HepG2 (cell line): Measurements from ENCODE around the gene HENMT1. TPM values are rescaled to one million over a fixed set of nuclear protein-coding genes. Genes with fewer than 3 reads are reported as not detected.

ENCODE experiments used
- ATRX ChIP-seq: sonication (generic); formaldehyde crosslinking; IDR thresholded peaks from 2 replicates; pipeline ENCODE4 v1.4.0; 2020; ENCODE audit warnings: missing genetic modification reagents, borderline replicate concordance
- BRCA1 ChIP-seq: sonication (generic); formaldehyde crosslinking; IDR thresholded peaks from 2 replicates; pipeline ENCODE4 v1.4.0; 2020; ENCODE audit warnings: missing genetic modification reagents
- BRD4 ChIP-seq: sonication (generic); formaldehyde crosslinking; IDR thresholded peaks from 2 replicates; pipeline ENCODE4 v1.4.0; 2020; ENCODE audit warnings: missing genetic modification reagents
- DMAP1 ChIP-seq: IDR thresholded peaks from 2 replicates; pipeline ENCODE4 v1.6.1; 2016
- ELF4 ChIP-seq: sonication (generic); formaldehyde crosslinking; IDR thresholded peaks from 2 replicates; pipeline ENCODE4 v1.5.0; 2020; ENCODE audit warnings: missing genetic modification reagents, mild to moderate bottlenecking, moderate library complexity, borderline replicate concordance
- GABPA ChIP-seq, 2 experiments: IDR thresholded peaks; 2 replicates each; pipeline ENCODE4 v1.6.1; 2011 to 2016; ENCODE audit warnings: low read depth in 2 of 2, low read length in 1 of 2, missing biosample characterization in 1 of 2, missing genetic modification characterization in 1 of 2
- HDAC1 ChIP-seq: sonication (generic); formaldehyde crosslinking; IDR thresholded peaks from 2 replicates; pipeline ENCODE4 v1.5.1; 2020; ENCODE audit warnings: mild to moderate bottlenecking, missing genetic modification reagents
- HDAC2 ChIP-seq: sonication (generic); formaldehyde crosslinking; IDR thresholded peaks from 2 replicates; pipeline ENCODE4 v1.4.0; 2020; ENCODE audit warnings: missing genetic modification reagents
- HNRNPLL ChIP-seq: fragments of 200-400 bp; formaldehyde crosslinking; IDR thresholded peaks from 2 replicates; pipeline ENCODE4 v1.6.1; 2017; ENCODE audit warnings: mild to moderate bottlenecking, low read depth, low read length; ENCODE audit not compliant: poor library complexity, severe bottlenecking
- MBNL3 ChIP-seq: fragments of 250-450 bp; sonication (Bioruptor Pico); conservative IDR thresholded peaks from 2 replicates; pipeline ENCODE4 v1.8.0; 2022; ENCODE audit warnings: mild to moderate bottlenecking, inconsistent platforms
- NFATC3 ChIP-seq: sonication (generic); formaldehyde crosslinking; IDR thresholded peaks from 2 replicates; pipeline ENCODE4 v1.5.1; 2020; ENCODE audit warnings: mild to moderate bottlenecking, missing genetic modification reagents
- PLRG1 ChIP-seq: fragments of 450-650 bp; conservative IDR thresholded peaks from 2 replicates; pipeline ENCODE4 v1.6.1; 2016
- RARA ChIP-seq: IDR thresholded peaks from 2 replicates; pipeline ENCODE4 v1.6.1; 2016; ENCODE audit warnings: missing genetic modification reagents, missing compliant biosample characterization
- RCOR2 ChIP-seq: IDR thresholded peaks from 2 replicates; pipeline ENCODE4 v1.6.1; 2016; ENCODE audit warnings: missing biosample characterization, missing genetic modification reagents
- SALL1 ChIP-seq: sonication (generic); formaldehyde crosslinking; IDR thresholded peaks from 2 replicates; pipeline ENCODE4 v1.8.0; 2022; ENCODE audit warnings: mild to moderate bottlenecking, missing genetic modification reagents
- SOX13 ChIP-seq, 3 experiments: fragments of 450-650 bp in 1 of 3; sonication (generic) in 1 of 3; formaldehyde crosslinking in 1 of 3; IDR thresholded peaks in 2 of 3; conservative IDR thresholded peaks in 1 of 3; 2 replicates each; pipeline versions ENCODE4 v1.5.0 to v1.6.1; 2016 to 2020; ENCODE audit warnings: antibody characterized with exemption in 1 of 3, mild to moderate bottlenecking in 1 of 3, missing compliant biosample characterization in 1 of 3, missing genetic modification reagents in 1 of 3, moderate library complexity in 1 of 3
- STAT5B ChIP-seq: sonication (generic); formaldehyde crosslinking; IDR thresholded peaks from 2 replicates; pipeline ENCODE4 v1.4.0; 2020; ENCODE audit warnings: missing genetic modification reagents
- ZBTB38 ChIP-seq: sonication (generic); formaldehyde crosslinking; IDR thresholded peaks from 2 replicates; pipeline ENCODE4 v1.5.1; 2020; ENCODE audit warnings: mild to moderate bottlenecking, missing genetic modification reagents
- ZBTB7B ChIP-seq: sonication (generic); formaldehyde crosslinking; IDR thresholded peaks from 2 replicates; pipeline ENCODE4 v1.4.0; 2020; ENCODE audit warnings: missing genetic modification reagents
- ZMYM3 ChIP-seq: sonication (generic); formaldehyde crosslinking; IDR thresholded peaks from 2 replicates; pipeline ENCODE4 v1.5.1; 2020; ENCODE audit warnings: mild to moderate bottlenecking, missing genetic modification reagents
- ZNF253 ChIP-seq: sonication (generic); formaldehyde crosslinking; IDR thresholded peaks from 2 replicates; pipeline ENCODE4 v1.8.0; 2022; ENCODE audit warnings: mild to moderate bottlenecking, missing genetic modification reagents, borderline replicate concordance
- ZNF264 ChIP-seq: sonication (generic); formaldehyde crosslinking; IDR thresholded peaks from 2 replicates; pipeline ENCODE4 v1.4.0; 2020; ENCODE audit warnings: missing genetic modification reagents
- ZNF382 ChIP-seq: sonication (generic); formaldehyde crosslinking; IDR thresholded peaks from 2 replicates; pipeline ENCODE4 v1.5.0; 2020; ENCODE audit warnings: missing genetic modification reagents, mild to moderate bottlenecking, borderline replicate concordance
- ZNF543 ChIP-seq: sonication (generic); formaldehyde crosslinking; IDR thresholded peaks from 2 replicates; pipeline ENCODE4 v1.4.0; 2020; ENCODE audit warnings: mild to moderate bottlenecking, missing genetic modification reagents
- ZNF556 ChIP-seq: sonication (generic); formaldehyde crosslinking; IDR thresholded peaks from 2 replicates; pipeline ENCODE4 v1.4.0; 2020; ENCODE audit warnings: mild to moderate bottlenecking, missing genetic modification reagents, borderline replicate concordance
- ZNF737 ChIP-seq: sonication (generic); formaldehyde crosslinking; IDR thresholded peaks from 2 replicates; pipeline ENCODE4 v1.5.0; 2020; ENCODE audit warnings: missing genetic modification reagents, mild to moderate bottlenecking, borderline replicate concordance
- ZNF746 ChIP-seq: sonication (generic); formaldehyde crosslinking; IDR thresholded peaks from 2 replicates; pipeline ENCODE4 v1.8.0; 2022; ENCODE audit warnings: mild to moderate bottlenecking, missing genetic modification reagents
- polyA plus RNA-seq, 8 experiments: library from polyadenylated mRNA; depleted of rRNA in 3 of 8; stranded (reverse) in 7 of 8; unstranded in 1 of 8; fragments of >200 nt; fragmentation: Illumina TruSeq in 4 of 8; extraction: Trizol in 4 of 8; gene quantifications; 2 replicates each; pipeline versions ENCODE4 v1.2.1 to v1.2.3, GENCODE V29; 2011 to 2016; ENCODE audit warnings: low read depth in 4 of 8, missing spikeins in 1 of 8, mixed read lengths in 1 of 8; ENCODE audit not compliant: insufficient read depth in 1 of 8
- total RNA-seq, 5 experiments: library from RNA; depleted of rRNA; stranded (reverse); fragments of >200 nt; fragmentation: Illumina TruSeq; extraction: Trizol; gene quantifications; 2 replicates each; pipeline ENCODE4 v1.2.3, GENCODE V29; 2016; ENCODE audit warnings: low read depth in 1 of 5
- TF ChIP-seq, protein P1 (sequence below): sonication (generic); formaldehyde crosslinking; conservative IDR thresholded peaks from 2 replicates; pipeline ENCODE4 v1.4.0; 2020; ENCODE audit warnings: mild to moderate bottlenecking, missing genetic modification reagents, moderate library complexity
- TF ChIP-seq, protein P2 (sequence below): IDR thresholded peaks from 2 replicates; pipeline ENCODE4 v1.6.1; 2016; ENCODE audit warnings: mild to moderate bottlenecking, missing biosample characterization, missing genetic modification reagents

Gene HENMT1
- total and polyA plus RNA-seq, 2 of the 13 experiments (the other 11 are each of a cell fraction or from before 2014, with no cell fraction given), result not detected

DNA sequence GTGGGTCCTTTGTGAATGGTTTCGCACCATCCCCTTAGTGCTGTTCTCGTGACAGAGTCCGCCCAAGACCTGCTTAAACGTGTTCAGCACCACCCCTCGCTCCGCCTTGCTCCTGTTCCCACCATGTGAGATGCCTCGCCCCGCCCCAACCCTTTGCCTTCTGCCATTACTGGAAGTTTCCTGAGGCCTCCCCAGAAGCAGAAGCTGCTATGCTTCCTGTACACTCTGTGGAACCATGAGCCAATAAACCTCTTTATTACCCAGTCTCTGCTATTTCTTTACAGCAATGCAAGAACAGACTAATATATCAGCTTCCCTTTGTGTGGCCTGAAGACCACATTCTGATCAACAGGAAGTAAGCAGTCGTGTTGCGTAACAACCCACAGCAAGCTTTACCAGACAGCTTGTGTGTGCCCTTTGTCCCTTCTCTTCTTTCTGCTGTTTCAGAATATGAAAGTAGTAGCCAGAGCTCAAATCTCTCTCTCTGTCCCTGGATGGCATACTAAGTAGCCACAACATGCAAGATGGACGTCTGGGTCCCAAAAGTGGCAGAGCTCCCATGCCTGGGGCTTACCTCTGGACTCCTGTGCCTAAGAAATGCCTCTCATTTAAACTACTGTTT is 14.1 kb downstream of the HENMT1 start (continued):
- TF ChIP-seq, protein P1, sequence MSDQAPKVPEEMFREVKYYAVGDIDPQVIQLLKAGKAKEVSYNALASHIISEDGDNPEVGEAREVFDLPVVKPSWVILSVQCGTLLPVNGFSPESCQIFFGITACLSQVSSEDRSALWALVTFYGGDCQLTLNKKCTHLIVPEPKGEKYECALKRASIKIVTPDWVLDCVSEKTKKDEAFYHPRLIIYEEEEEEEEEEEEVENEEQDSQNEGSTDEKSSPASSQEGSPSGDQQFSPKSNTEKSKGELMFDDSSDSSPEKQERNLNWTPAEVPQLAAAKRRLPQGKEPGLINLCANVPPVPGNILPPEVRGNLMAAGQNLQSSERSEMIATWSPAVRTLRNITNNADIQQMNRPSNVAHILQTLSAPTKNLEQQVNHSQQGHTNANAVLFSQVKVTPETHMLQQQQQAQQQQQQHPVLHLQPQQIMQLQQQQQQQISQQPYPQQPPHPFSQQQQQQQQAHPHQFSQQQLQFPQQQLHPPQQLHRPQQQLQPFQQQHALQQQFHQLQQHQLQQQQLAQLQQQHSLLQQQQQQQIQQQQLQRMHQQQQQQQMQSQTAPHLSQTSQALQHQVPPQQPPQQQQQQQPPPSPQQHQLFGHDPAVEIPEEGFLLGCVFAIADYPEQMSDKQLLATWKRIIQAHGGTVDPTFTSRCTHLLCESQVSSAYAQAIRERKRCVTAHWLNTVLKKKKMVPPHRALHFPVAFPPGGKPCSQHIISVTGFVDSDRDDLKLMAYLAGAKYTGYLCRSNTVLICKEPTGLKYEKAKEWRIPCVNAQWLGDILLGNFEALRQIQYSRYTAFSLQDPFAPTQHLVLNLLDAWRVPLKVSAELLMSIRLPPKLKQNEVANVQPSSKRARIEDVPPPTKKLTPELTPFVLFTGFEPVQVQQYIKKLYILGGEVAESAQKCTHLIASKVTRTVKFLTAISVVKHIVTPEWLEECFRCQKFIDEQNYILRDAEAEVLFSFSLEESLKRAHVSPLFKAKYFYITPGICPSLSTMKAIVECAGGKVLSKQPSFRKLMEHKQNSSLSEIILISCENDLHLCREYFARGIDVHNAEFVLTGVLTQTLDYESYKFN, result peak; percentile 83
- TF ChIP-seq SALL1 (peak; percentile 62; the same call in 1 of the 2 replicates), SOX13 (IDR thresholded peaks at IDR 0.05) (no peak), SOX13 (CRISPR knock-in tag; conservative IDR thresholded peaks at IDR 0.05 in 1 of 2, IDR thresholded peaks at IDR 0.05 in 1 of 2) (peak in 1 of 2 experiments; percentile 80; a peak in 2 of 4 replicates), NFATC3 (CRISPR knock-in tag) (no peak), PLRG1 (no peak), ATRX (CRISPR knock-in tag) (no peak), ZBTB38 (0 out of 2 replicates have a peak, but pooled peaks have one; percentile 28), ZMYM3 (CRISPR knock-in tag) (peak; percentile 28; the same call in 1 of the 2 replicates), ZNF264 (0 out of 2 replicates have a peak, but pooled peaks have one; percentile 30), ZNF253 (CRISPR knock-in tag) (no peak), ZNF737 (no peak), STAT5B (CRISPR knock-in tag) (no peak), ZNF543 (no peak), GABPA (IDR thresholded peaks at IDR 0.05; ENCODE audit: low read depth, low read length) (no peak), GABPA (CRISPR knock-in tag; IDR thresholded peaks at IDR 0.05; ENCODE audit: low read depth) (peak; percentile 87), ELF4 (CRISPR knock-in tag) (0 out of 2 replicates have a peak, but pooled peaks have one; percentile 59), HNRNPLL (no peak), ZNF746 (CRISPR knock-in tag) (no peak), DMAP1 (CRISPR knock-in tag) (0 out of 2 replicates have a peak, but pooled peaks have one; percentile 26), RARA (CRISPR knock-in tag) (peak; percentile 66), BRD4 (0 out of 2 replicates have a peak, but pooled peaks have one; percentile 69), MBNL3 (CRISPR knock-in tag) (no peak), HDAC2 (CRISPR knock-in tag) (peak; percentile 79), BRCA1 (no peak), RCOR2 (CRISPR knock-in tag) (peak; percentile 66; the same call in 1 of the 2 replicates), ZNF382 (no peak), HDAC1 (CRISPR knock-in tag) (no peak; the same call in 1 of the 2 replicates), ZBTB7B (CRISPR knock-in tag) (no peak), ZNF556 (CRISPR knock-in tag) (no peak)
- TF ChIP-seq, protein P2, sequence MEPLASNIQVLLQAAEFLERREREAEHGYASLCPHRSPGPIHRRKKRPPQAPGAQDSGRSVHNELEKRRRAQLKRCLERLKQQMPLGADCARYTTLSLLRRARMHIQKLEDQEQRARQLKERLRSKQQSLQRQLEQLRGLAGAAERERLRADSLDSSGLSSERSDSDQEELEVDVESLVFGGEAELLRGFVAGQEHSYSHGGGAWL (CRISPR knock-in tag), result no peak
